GM12878 (cell line): ENCODE measurements around the gene TYSND1. TPM values are rescaled to one million over a fixed set of nuclear protein-coding genes. Genes with fewer than 3 reads are reported as not detected.

Experiments
- BHLHE40 ChIP-seq, 2 experiments: fragments of 450-650 bp in 1 of 2; IDR thresholded peaks; 2 replicates each; pipeline ENCODE4 v1.6.1; 2011 to 2017; ENCODE audit warnings: low read depth in 2 of 2, borderline replicate concordance in 1 of 2, improper control_type of control experiment in 1 of 2, low read length in 1 of 2, mild to moderate bottlenecking in 1 of 2
- CBX3 ChIP-seq: fragments of 200-600 bp; sonication (generic); IDR thresholded peaks from 2 replicates; pipeline ENCODE4 v1.6.1; 2016; ENCODE audit warnings: low read depth, borderline replicate concordance
- CREM ChIP-seq: IDR thresholded peaks from 2 replicates; pipeline ENCODE4 v1.6.1; 2014; ENCODE audit warnings: antibody characterized with exemption, low read depth
- DPF2 ChIP-seq: fragments of 450-650 bp; IDR thresholded peaks from 2 replicates; pipeline ENCODE4 v1.6.1; 2017; ENCODE audit warnings: mild to moderate bottlenecking
- GABPA ChIP-seq: IDR thresholded peaks from 2 replicates; pipeline ENCODE4 v1.6.1; 2014; ENCODE audit warnings: antibody characterized with exemption, low read depth, mild to moderate bottlenecking, inconsistent platforms
- GATAD2B ChIP-seq: fragments of 450-650 bp; conservative IDR thresholded peaks from 2 replicates; pipeline ENCODE4 v1.6.1; 2017; ENCODE audit warnings: low read depth, mild to moderate bottlenecking, moderate library complexity
- JUNB ChIP-seq: IDR thresholded peaks from 2 replicates; pipeline ENCODE4 v1.6.1; 2016; ENCODE audit warnings: antibody characterized with exemption, mild to moderate bottlenecking
- NBN ChIP-seq: fragments of 450-650 bp; IDR thresholded peaks from 2 replicates; pipeline ENCODE4 v1.6.1; 2016
- NRF1 ChIP-seq: conservative IDR thresholded peaks from 2 replicates; pipeline ENCODE4 v1.6.1; 2011; ENCODE audit warnings: mild to moderate bottlenecking, low read depth, low read length, improper control_type of control experiment
- RCOR1 ChIP-seq: conservative IDR thresholded peaks from 2 replicates; pipeline ENCODE4 v1.6.1; 2012; ENCODE audit warnings: low read depth, low read length, improper control_type of control experiment
- ZNF207 ChIP-seq: fragments of 450-650 bp; IDR thresholded peaks from 2 replicates; pipeline ENCODE4 v1.6.1; 2014; ENCODE audit warnings: antibody characterized with exemption, mild to moderate bottlenecking, borderline replicate concordance
- ZNF24 ChIP-seq: fragments of 450-650 bp; IDR thresholded peaks from 2 replicates; pipeline ENCODE4 v1.6.1; 2017; ENCODE audit warnings: antibody characterized with exemption, mild to moderate bottlenecking
- polyA plus RNA-seq, 11 experiments: library from polyadenylated mRNA; depleted of rRNA in 4 of 11; unstranded in 6 of 11; stranded (reverse) in 5 of 11; fragments of >200 nt; fragmentation: Nextera tagmentation in 4 of 11; fragmentation: Illumina TruSeq in 1 of 11; extraction: Ambion mirVana in 4 of 11; extraction: Trizol in 1 of 11; gene quantifications; 1 replicate in 1 of 11; 2 replicates in 10 of 11; pipeline versions ENCODE4 v1.2.1 to v1.2.3, GENCODE V29; 2011 to 2016; ENCODE audit warnings: inconsistent platforms in 2 of 11, missing spikeins in 2 of 11, low read depth in 1 of 11
- total RNA-seq, 4 experiments: library from RNA; depleted of rRNA in 3 of 4; stranded (reverse); fragments of >200 nt in 3 of 4; fragmentation: Illumina TruSeq in 1 of 4; extraction: Trizol in 1 of 4; gene quantifications; 2 replicates each; pipeline versions ENCODE4 v1.2.1 to v1.2.3, GENCODE V29; 2013 to 2021
- TF ChIP-seq, protein P1 (sequence below): fragments of 450-650 bp; formaldehyde crosslinking; IDR thresholded peaks from 2 replicates; pipeline ENCODE4 v1.5.0; 2022; ENCODE audit warnings: mild to moderate bottlenecking, missing genetic modification characterization
- TF ChIP-seq, protein P2 (sequence below): IDR thresholded peaks from 2 replicates; pipeline ENCODE4 v1.6.1; 2011; ENCODE audit warnings: low read depth, mild to moderate bottlenecking, low read length, moderate library complexity, borderline replicate concordance; ENCODE audit errors: extremely low read depth
- TF ChIP-seq, protein P3 (sequence below): fragments of 450-650 bp; IDR thresholded peaks from 2 replicates; pipeline ENCODE4 v1.6.1; 2017; ENCODE audit warnings: mild to moderate bottlenecking, low read depth, inconsistent platforms; ENCODE audit not compliant: poor library complexity, severe bottlenecking

TYSND1 gene
- total and polyA plus RNA-seq, 10 of the 15 experiments (the other 5 are each of a cell fraction or from before 2014, with no cell fraction given) = 1.9 to 21.4 (median 12.0) TPM

DNA sequence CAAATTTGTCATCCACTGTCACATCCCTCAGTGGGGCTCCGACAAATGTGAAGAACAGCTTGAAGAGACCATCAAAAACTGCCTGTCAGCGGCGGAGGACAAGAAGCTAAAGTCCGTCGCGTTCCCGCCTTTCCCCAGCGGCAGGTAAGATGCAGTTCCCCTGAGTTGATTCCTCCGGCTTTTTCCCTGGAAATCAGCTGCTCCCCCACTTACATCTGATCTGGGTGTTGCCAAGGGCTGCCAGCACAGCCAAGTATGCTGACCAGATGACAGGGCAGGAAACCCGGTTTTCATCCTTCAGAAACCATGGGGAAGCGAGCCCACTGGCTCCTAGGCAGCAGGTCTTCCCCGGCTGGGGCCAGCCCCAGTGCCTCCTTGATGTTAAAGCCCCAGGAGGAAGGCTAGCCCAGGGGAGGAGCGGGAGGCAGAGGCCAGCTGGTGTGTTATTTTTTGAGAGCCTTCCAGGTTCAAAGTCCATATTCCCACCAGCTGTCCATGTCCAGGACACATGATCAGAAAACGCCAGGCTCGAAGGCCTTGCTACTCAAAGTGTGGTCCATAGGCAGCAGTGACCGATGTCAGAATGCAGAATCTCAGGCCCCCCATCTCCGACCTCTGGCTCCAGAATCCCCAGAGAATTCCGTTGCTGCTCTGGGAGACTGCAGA, 37.3 kb downstream of the TYSND1 start (continued):
- TF ChIP-seq, protein P1, sequence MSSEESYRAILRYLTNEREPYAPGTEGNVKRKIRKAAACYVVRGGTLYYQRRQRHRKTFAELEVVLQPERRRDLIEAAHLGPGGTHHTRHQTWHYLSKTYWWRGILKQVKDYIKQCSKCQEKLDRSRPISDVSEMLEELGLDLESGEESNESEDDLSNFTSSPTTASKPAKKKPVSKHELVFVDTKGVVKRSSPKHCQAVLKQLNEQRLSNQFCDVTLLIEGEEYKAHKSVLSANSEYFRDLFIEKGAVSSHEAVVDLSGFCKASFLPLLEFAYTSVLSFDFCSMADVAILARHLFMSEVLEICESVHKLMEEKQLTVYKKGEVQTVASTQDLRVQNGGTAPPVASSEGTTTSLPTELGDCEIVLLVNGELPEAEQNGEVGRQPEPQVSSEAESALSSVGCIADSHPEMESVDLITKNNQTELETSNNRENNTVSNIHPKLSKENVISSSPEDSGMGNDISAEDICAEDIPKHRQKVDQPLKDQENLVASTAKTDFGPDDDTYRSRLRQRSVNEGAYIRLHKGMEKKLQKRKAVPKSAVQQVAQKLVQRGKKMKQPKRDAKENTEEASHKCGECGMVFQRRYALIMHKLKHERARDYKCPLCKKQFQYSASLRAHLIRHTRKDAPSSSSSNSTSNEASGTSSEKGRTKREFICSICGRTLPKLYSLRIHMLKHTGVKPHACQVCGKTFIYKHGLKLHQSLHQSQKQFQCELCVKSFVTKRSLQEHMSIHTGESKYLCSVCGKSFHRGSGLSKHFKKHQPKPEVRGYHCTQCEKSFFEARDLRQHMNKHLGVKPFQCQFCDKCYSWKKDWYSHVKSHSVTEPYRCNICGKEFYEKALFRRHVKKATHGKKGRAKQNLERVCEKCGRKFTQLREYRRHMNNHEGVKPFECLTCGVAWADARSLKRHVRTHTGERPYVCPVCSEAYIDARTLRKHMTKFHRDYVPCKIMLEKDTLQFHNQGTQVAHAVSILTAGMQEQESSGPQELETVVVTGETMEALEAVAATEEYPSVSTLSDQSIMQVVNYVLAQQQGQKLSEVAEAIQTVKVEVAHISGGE (CRISPR knock-in tag) = no peak
- no peak for TF ChIP-seq NBN
- TF ChIP-seq, protein P2, sequence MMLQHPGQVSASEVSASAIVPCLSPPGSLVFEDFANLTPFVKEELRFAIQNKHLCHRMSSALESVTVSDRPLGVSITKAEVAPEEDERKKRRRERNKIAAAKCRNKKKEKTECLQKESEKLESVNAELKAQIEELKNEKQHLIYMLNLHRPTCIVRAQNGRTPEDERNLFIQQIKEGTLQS = no peak
- TF ChIP-seq GATAD2B = no peak
- no peak for TF ChIP-seq CBX3
- no peak for TF ChIP-seq JUNB
- TF ChIP-seq, protein P3, sequence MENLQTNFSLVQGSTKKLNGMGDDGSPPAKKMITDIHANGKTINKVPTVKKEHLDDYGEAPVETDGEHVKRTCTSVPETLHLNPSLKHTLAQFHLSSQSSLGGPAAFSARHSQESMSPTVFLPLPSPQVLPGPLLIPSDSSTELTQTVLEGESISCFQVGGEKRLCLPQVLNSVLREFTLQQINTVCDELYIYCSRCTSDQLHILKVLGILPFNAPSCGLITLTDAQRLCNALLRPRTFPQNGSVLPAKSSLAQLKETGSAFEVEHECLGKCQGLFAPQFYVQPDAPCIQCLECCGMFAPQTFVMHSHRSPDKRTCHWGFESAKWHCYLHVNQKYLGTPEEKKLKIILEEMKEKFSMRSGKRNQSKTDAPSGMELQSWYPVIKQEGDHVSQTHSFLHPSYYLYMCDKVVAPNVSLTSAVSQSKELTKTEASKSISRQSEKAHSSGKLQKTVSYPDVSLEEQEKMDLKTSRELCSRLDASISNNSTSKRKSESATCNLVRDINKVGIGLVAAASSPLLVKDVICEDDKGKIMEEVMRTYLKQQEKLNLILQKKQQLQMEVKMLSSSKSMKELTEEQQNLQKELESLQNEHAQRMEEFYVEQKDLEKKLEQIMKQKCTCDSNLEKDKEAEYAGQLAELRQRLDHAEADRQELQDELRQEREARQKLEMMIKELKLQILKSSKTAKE = no peak
- no peak for TF ChIP-seq NRF1
- TF ChIP-seq BHLHE40 (IDR thresholded peaks at IDR 0.05; ENCODE audit: borderline replicate concordance in 1 of 2, low read depth in 2 of 2, low read length in 1 of 2) = no peak
- TF ChIP-seq ZNF207 = no peak
- no peak for TF ChIP-seq GABPA
- TF ChIP-seq RCOR1 = no peak
- no peak for TF ChIP-seq DPF2
- TF ChIP-seq CREM = no peak
- no peak for TF ChIP-seq ZNF24
